Measurements from ENCODE around the gene UTF1. TPM values are rescaled to one million over a fixed set of nuclear protein-coding genes. Genes with fewer than 3 reads are reported as not detected.

UTF1 gene
- total and polyA plus RNA-seq, 2 of the 8 experiments (the other 6 are each of a cell fraction or from before 2014, with no cell fraction given): 0.47 to 21.8 TPM

GRCh38 chr10:133218891-133219290 lies 11.1 kb upstream of the UTF1 start:
- ChIA-PET POLR2A (ENCODE audit: partially characterized antibody) (interaction anchor here (1.0 to 1.7 kb wide), 8 partner anchors 8 to 88 kb away, joined by 3 to 8 read pairs (median 3); no protein-coding TSS in a partner anchor), CTCF (ENCODE audit: partially characterized antibody) (interaction anchor here (0.9 to 2.6 kb wide), 6 partner anchors 15 to 279 kb away, joined by 3 to 14 read pairs (median 4); partner anchors contain the start of gene KNDC1)
- Histone ChIP-seq H4K91ac (replicated peaks; ENCODE audit: insufficient read length, low read length) (peak overlapping the region; percentile 15), H2BK120ac (replicated peaks; ENCODE audit: low read depth, low read length) (no peak overlapping the region), H4K8ac (ENCODE audit: extremely low read depth, insufficient read depth, low read length) (no peak overlapping the region), H3K4me1 (replicated peaks in 1 of 4; ENCODE audit: control insufficient read depth in 3 of 4, insufficient read depth in 4 of 4, low read length in 3 of 4) (peaks cover 0 to 15% (median 10%) of the 10 kb centered on the region in 4 experiments; a peak in 6 of 7 replicates), H2BK12ac (ENCODE audit: low read depth, low read length) (peak overlapping the region; percentile 42; the same call in 1 of the 2 replicates), H4K20me1 (replicated peaks in 1 of 2; ENCODE audit: control insufficient read depth in 1 of 2, insufficient read depth in 2 of 2, low read length in 2 of 2) (peaks cover 0 to 3% of the 10 kb centered on the region in 2 experiments), H3K79me1 (ENCODE audit: low read depth, low read length) (no peaks in the 10 kb centered on the region), H3K9ac (replicated peaks in 1 of 4; ENCODE audit: extremely low read depth in 1 of 4, low read depth in 3 of 4, low read length in 3 of 4) (no peak overlapping the region), H2AFZ (ENCODE audit: low read length) (no peak overlapping the region), H2AK5ac (ENCODE audit: low read depth, low read length) (no peak overlapping the region), H3K23me2 (ENCODE audit: low read depth, low read length) (no peaks in the 10 kb centered on the region; the same call in 1 of the 2 replicates), H3K23ac (ENCODE audit: insufficient read length) (no peak overlapping the region), H2BK15ac (ENCODE audit: low read length) (no peak overlapping the region), H4K5ac (ENCODE audit: insufficient read length, low read depth, low read length) (no peak overlapping the region), H3K56ac (replicated peaks; ENCODE audit: insufficient read length, low read depth, low read length) (no peak overlapping the region), H3K9me3 (ENCODE audit: insufficient read depth in 2 of 2, low read depth in 1 of 2, low read length in 1 of 2) (peaks cover 0 to 4% of the 10 kb centered on the region in 2 experiments; a peak in 1 of 4 replicates), H3K14ac (ENCODE audit: insufficient read length) (no peak overlapping the region), H3K4me3 (ENCODE audit: extremely low read depth in 1 of 4, insufficient read depth in 2 of 4, low read depth in 3 of 4, low read length in 4 of 4) (no peak overlapping the region), H2BK5ac (ENCODE audit: low read depth, low read length) (peak overlapping the region; percentile 55; the same call in 1 of the 2 replicates), H3K79me2 (ENCODE audit: control insufficient read depth in 1 of 2, insufficient read depth in 2 of 2, low read length in 2 of 2) (no peaks in the 10 kb centered on the region), H3K4me2 (ENCODE audit: insufficient read depth in 1 of 2, low read depth in 2 of 2, low read length in 2 of 2) (0 out of 4 replicates have a peak overlapping the region, but pooled peaks of 1 of the 2 experiments have one; percentile 55), H3K36me3 (ENCODE audit: control insufficient read depth in 2 of 4, insufficient read depth in 4 of 4, low read length in 3 of 4) (no peaks in the 10 kb centered on the region; a peak in 1 of 8 replicates), H3K18ac (ENCODE audit: extremely low read depth, low read length) (peak overlapping the region; percentile 32; the same call in 1 of the 2 replicates), H3K27ac (ENCODE audit: low read depth, low read length) (no peak overlapping the region), H3K27me3 (replicated peaks in 1 of 4; ENCODE audit: control insufficient read depth in 3 of 4, extremely low read depth in 1 of 4, insufficient read depth in 3 of 4, low read length in 3 of 4) (no peaks in the 10 kb centered on the region), H3K4ac (replicated peaks; ENCODE audit: insufficient read length, low read depth, low read length) (no peak overlapping the region), H2BK20ac (ENCODE audit: low read length) (0 out of 2 replicates have a peak overlapping the region, but pooled peaks have one; percentile 80)
- no peak for DNase-seq (ENCODE audit: low read depth in 1 of 2, low spot score in 2 of 2)
- WGBS, 2 experiments (ENCODE audit: extremely low coverage in 1 of 2, insufficient coverage in 1 of 2, insufficient read length in 1 of 2, insufficient replicate concordance in 2 of 2, low coverage in 1 of 2, low lambda C conversion rate in 2 of 2, missing lambda C conversion rate in 1 of 2): 90% methylated on average over 14 of the region's 20 CpGs; no CpG with 5 or more reads in 1 of the 2 experiments
- FAIRE-seq: no peak
- TF ChIP-seq SP1 (IDR thresholded peaks at IDR 0.05; ENCODE audit: low read depth, low read length) (no peak), ATF2 (IDR thresholded peaks at IDR 0.05; ENCODE audit: low read length) (no peak), GTF2F1 (IDR thresholded peaks at IDR 0.05; ENCODE audit: borderline replicate concordance, low read depth, low read length) (no peak), SIN3A (conservative IDR thresholded peaks at IDR 0.05 in 1 of 2, IDR thresholded peaks at IDR 0.05 in 1 of 2; ENCODE audit: low read depth in 1 of 2, low read length in 2 of 2) (no peak), RFX5 (IDR thresholded peaks at IDR 0.05; ENCODE audit: borderline replicate concordance, low read depth, low read length) (no peak), PHF8 (conservative IDR thresholded peaks at IDR 0.05; ENCODE audit: low read depth, low read length) (no peak), CHD2 (IDR thresholded peaks at IDR 0.05; ENCODE audit: low read length) (no peak)
